Ureter (tissue), 1 donor: Measurements from ENCODE around the gene FAM228B. TPM values are rescaled to one million over a fixed set of nuclear protein-coding genes. Genes with fewer than 3 reads are reported as not detected.
"Not testable (repeated sequence)": the region's sequence is repeated elsewhere in the genome, so short reads cannot be mapped to it uniquely, and the experiment has no call there.

Experiments used
- DNase-seq: peaks from one replicate; pipeline ENCODE4 v3.0.0-alpha.2; 2020; ENCODE audit warnings: low spot score
- total RNA-seq: library from RNA; stranded (reverse); gene quantifications from one replicate; pipeline ENCODE4 v1.2.4, GENCODE V29; 2023
- donor health status: DM: yes; HTN: yes; CAD: no.

FAM228B gene
- total RNA-seq, 1 donor from 2014 or later: 47.8 TPM

DNA sequence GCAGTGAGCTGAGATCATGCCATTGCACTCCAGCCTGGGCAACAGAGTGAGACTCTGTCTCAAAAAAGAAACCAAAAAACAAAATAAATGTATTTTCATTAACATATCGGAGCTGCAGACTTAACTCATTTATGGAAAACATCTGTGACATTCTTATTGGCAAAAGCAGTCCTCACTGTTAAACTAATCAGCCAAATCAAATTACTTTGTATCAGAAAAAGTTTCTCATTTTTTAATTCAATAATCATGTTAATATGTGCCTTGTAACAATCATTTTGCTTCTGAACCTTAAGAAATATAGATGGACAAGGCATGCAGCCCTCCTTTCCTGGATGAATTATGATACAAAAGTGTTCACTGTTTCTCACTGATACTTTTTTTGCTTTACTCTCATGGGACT is 20.6 kb upstream of the FAM228B start:
- no peak for DNase-seq

DNA sequence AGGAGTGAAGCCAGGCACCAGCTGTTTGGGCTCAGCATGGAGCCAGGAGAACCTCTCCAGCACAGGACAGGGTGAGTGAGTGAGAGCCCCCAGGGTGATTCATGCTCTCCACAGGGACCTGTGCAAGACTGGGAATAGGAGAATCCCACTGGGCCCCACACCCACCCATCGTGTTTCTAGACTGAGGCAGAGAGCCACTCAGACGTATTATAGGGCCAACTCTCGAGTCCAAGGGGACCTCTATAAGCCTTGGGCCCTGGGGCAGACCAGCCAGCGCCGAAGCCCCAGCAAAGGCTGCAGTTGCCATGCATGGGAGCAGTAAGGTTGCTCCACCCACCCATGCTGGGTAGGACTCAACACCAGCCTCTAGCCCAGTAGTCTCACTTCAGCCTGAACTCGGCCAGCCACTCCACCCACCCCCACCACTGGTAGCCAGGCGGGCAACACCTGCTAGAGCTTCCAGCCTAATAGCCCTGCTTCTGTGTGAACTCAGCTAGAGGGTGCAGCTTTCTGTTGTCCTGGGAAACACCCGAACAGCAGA is 19.1 kb upstream of the FAM228B start:
- DNase-seq: no peak

DNA sequence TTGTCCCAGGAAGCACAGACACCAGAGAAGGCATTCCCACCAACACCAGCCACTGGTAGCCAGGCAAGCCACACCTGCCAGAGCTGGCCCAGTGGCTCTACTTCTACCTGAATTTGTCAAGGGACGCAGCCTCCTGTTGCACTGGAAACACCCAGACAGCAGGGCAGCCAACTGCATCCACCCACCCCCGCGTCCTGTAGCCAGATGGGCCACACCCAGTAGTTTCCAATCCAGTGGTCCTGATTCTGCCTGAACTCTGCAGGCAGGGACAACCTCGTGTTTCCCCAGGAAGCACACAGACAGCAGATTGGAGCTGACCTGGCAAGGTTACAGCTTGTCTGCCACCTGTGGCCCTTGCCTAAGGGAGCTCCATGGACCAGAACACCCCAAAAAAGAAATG is 18.4 kb upstream of the FAM228B start:
- no peak for DNase-seq

DNA sequence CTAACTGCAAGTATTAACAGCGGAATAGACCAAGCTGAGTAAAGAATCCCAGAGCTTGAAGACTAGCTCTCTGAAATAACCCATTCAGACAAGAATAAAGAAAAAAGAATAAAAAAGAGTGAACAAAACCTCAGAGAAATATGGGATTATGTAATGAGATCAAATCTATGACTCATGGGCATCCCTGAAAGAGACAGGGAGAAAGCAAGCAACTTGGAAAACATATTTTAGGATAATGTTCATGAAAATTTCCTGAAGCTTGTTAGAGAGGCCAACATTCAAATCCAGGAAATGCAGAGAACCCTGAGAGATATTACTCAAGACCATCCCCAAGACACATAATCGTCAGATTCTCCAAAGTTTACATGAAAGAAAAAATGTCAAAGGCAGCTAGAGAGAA is 17.5 kb upstream of the FAM228B start:
- no peak for DNase-seq

DNA sequence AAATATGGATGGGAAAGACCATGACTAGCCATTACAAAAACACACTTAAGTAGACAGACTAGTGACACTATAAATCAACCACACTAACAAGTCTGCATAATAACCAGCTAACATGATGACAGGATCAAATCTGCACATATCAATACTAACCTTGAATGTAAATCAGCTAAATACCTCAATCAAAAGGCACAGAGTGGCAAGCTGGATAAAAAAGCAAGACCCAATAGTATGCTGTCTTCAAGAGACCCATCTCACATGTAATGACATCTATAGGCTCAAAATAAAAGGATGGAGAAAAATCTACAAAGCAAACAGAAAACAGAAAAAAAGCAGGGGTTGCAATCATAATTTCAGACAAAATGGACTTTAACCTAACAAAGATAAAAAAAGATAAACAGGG is 16.5 kb upstream of the FAM228B start:
- DNase-seq: no peak

DNA sequence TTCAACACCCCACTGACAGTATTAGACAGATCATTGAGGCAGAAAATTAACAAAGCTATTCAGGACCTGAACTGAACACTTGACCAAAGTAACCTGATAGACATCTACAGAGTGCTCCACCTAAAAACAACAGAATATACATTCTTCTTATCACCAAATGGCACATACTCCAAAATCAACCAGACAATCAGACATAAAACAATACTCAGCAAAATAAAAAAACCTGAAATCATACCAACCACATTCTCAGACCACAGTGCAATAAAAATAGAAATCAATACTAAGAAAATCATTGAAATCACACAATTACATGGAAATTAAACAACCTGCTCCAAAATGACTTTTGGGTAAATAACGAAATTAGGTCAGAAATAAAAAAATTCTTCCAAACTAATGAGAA is 15.9 kb upstream of the FAM228B start:
- no peak for DNase-seq

- not testable (repeated sequence) for DNase-seq
Measured at GRCh38 chr2:24109431-24109830, 13.8 kb upstream of the FAM228B start.

GRCh38 chr2:24110660-24111303 is 12.5 kb upstream of the FAM228B start:
- no peak for DNase-seq

DNA sequence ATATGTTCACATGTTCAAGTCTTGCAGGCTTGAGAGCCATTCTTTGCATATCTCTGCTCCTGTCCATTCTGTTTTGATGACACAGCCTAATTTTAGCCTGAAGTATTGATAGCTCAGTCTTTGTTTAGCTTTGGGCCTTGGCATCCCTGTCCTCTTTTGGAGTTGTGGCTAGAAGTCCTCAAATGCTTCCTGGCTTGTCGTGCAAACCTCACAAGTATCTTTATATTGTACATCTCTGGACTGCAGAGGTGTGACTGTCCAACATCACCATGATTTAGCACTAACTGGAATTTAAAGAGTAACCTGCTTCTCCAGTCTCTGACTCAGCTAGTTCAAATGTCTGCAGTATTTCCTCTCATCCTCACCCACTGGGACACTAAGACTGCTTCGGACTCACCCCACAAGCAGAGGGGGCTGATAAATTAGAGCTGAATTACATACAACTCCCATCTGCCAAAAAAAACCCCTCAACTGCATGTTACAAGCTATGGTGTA is 11.8 kb upstream of the FAM228B start:
- no peak for DNase-seq

GRCh38 chr2:24115057-24115456 is 8.2 kb upstream of the FAM228B start:
- no peak for DNase-seq

- no peak for DNase-seq
Measured at GRCh38 chr2:24117902-24118301, 5.4 kb upstream of the FAM228B start.

- DNase-seq: no peak
Measured at GRCh38 chr2:24121066-24121465, 2.2 kb upstream of the FAM228B start.

DNA sequence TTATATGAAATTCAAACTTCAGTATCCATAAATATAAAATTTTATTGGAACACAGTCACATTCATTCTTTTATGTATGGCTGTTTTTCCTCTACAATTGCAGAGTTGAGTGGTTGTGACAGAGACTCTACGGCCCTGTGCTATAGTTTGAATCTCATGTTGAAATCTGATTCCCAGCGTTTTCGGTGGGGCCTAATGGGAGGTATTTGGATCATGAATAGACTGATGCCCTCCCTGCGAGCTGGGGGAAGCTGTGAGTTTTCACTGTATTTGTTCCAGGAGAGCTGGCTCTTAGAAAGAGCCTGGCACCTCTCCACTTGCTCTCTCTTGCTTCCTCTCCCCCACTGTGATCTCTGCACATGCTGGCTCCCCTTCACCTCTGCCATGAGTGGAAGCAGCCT is 1.8 kb upstream of the FAM228B start:
- DNase-seq: no peak

DNA sequence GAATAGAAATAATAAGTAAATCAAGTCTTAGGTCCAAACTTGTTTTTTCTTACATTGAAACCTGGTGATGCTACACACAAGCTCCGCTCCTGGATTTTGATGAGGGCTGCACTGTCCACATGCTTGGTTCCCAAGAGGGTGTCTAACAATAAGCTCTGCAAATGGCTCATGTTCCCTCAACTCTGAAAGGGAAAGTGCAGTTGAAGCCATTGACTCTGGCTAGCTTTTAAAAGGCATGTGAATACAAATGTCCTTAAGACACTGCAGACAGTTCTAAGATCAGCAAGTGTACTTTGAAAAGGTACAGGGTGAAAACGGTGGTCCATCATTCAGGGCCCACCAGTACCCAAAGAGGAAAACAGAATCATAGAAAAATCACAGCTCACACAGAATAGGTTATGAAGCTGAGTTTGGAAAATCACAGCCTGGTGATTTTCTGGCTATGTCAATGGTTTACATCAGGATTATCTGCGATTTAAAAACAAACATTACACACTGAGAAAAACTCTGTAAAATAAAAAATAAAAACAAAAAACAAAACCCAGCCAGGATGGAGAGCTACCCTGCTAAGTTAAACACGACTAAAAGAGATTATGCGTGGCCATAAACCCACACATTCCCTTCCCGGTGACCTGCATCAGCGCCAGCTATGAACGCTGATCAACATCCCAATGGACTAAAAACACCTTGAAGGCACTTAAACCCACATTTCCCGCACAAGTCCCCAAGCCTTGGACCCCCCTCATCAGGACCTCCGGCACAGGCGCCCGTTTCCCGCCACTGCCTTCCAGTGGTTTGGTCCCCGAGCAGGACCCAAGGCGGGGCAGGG is 689 bp upstream of the FAM228B start:
- DNase-seq: no peak

DNA sequence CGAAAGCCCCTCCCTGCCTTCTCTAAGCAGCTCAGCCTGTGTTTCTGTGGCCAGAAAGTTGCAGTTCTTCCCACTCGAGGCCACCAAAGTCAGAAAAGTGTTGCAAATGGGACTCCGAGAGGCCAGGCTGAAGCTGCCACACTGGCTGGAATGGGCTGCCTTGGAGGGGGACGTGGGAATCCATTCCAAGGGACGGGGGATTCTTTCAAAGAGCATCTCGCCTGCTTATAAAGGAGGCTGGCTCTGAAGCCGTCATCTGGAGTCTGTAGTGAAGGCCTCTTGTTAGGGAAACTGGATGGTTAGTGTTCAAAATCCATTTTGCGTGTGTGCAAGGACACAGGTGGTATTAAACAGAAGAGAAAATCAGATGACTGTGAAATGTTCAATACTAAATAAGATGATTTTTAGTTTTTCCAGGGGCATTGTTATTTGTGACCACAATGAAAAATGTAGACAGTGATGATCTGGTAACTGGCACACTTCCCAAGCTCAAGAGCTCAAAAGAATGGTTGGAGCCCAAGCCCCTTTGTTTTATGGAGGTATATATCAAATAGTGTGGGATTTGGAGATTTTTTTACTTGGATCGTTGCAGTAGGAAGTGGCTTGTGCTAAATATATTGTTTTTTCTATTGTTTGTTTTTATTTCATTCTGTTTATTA is 782 bp downstream of the FAM228B start:
- DNase-seq: no peak

- no peak for DNase-seq
Measured at GRCh38 chr2:24125956-24126355, 2.7 kb downstream of the FAM228B start.

- DNase-seq: no peak
Measured at GRCh38 chr2:24132543-24132942, 9.3 kb downstream of the FAM228B start.

- not testable (repeated sequence) for DNase-seq
Measured at GRCh38 chr2:24140305-24140704, 17.0 kb downstream of the FAM228B start.

DNA sequence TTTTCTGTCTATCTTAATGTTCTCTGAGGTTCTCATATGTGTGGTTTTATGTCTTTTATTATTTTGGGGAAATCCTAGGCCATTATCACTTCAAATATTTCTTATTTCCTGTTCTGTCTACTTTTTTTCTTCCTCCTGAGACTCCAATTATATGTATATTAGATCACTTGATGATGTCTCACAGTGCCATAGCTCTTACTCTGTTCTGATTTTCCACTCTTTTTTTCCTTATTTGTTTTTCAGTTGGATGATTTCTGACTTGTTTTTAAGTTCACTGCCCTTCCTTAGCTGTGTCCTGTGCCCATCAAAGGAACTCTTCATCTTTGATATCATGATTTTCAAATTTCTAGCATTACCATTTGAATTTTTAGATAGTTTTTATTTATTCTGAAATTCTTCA is 24.1 kb downstream of the FAM228B start:
- no peak for DNase-seq

- DNase-seq: no peak
Measured at GRCh38 chr2:24152413-24153197, 29.3 kb downstream of the FAM228B start.

DNA sequence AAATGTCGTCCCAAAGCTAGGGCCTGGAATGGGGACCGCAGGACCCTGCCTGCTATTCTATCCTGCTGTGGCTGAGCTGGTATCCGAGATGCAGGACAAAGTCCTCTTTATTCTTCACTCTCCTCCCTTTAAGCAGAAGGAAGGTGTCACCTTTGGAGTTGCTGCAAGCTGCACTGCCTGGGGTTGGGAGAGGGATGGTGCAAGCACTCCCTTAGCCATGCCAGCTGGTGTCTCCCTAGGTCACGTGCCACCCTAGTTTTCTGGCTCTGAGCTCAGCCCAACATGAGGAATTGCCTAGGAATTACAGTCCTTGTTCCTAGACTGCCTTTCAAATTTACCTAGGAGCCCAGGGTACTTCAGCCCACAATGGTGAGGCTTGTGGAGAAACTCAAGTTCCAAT is 30.2 kb downstream of the FAM228B start:
- DNase-seq: no peak

DNA sequence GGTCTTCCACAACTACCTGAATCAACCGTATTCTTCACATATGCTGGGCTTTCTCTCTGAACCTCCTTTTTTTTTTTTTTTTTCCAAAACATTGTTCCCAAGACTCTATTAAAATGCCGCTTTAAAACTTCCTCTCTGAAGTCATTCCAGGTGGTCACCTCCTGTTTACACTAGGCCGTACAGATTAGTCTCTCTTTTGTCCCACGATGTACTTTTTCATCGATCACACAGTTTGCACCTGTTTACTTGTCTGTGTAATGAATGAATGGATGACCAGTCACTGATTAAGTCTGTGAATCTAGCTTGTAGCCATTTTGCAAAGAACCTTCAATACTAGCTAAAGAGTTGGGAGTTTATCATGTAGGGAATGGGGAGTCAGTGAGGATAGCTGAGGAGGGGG is 34.9 kb downstream of the FAM228B start:
- no peak for DNase-seq
